ENCODE measurements around the gene KRT86.

- TF ChIP-seq CTCF (IDR thresholded peaks at IDR 0.05; ENCODE audit: low read depth, low read length, poor library complexity, severe bottlenecking) (no peak), EZH2phosphoT487 (IDR thresholded peaks at IDR 0.05; ENCODE audit: borderline replicate concordance, low read length) (no peak)
Measured at GRCh38 chr12:52320784-52321400, 46.4 kb downstream of the KRT86 start, which contains the start of gene KRT83.
